Activated T-cell treated with anti-CD3 and anti-CD28 coated beads, Interleukin-2, amount 50 U/mL, for 24 hours (primary cell): ENCODE measurements around the gene METTL24.

Experiments used
- DNase-seq: peaks from one replicate; pipeline ENCODE4 v3.0.0-alpha.2; 2020
- H3K27ac Mint-ChIP-seq: 2 replicates; pipeline ENCODE4 v1.8.0; 2020; ENCODE audit warnings: mild to moderate bottlenecking, mixed read lengths
- H3K27me3 Mint-ChIP-seq: 2 replicates; pipeline ENCODE4 v1.8.0; 2020; ENCODE audit warnings: mixed read lengths
- H3K36me3 Mint-ChIP-seq: 2 replicates; pipeline ENCODE4 v1.8.0; 2020; ENCODE audit warnings: low read depth, mixed read lengths
- H3K4me1 Mint-ChIP-seq: 2 replicates; pipeline ENCODE4 v1.8.0; 2020; ENCODE audit warnings: low read depth, mixed read lengths
- H3K4me3 Mint-ChIP-seq: 2 replicates; pipeline ENCODE4 v1.8.0; 2020; ENCODE audit warnings: mild to moderate bottlenecking, moderate library complexity, mixed read lengths
- H3K9me3 Mint-ChIP-seq: 2 replicates; pipeline ENCODE4 v1.8.0; 2020; ENCODE audit warnings: mixed read lengths

Gene METTL24

DNA sequence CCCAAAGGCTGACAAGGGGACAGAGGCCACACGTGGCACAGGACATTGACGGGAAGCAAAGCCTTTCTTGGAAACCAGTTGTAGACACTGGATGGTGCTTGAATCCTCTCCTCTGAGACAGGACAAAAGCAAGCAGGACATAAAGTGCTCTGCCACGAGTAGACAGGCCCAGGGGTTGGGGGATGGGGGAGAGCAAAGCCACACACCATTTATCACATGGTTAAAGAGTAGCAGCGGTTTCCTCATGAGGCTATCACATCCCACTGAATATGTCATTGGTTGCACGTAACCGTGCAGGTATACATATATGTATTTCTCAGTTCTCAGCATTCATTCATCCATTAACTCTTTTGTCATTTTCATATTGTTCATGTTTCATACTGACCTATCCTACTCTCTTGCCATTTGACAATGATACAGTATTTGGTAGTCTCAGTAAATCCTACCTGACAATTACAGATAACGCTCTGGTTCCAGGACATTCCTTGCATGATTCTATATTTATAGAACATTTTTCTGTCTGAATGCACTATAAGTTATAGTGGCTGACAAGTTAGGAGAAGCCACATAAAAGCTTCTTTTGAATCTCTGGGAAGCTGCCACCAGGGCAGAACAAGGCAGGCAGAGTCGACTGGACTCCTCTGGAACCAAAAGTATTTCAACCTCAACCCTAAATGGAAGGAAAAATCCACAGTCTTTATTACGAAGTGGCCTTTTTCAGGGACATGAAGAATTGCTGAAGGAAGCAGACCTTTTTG is 23.5 kb downstream of the METTL24 start:
- Mint-ChIP-seq H3K27me3 (peaks cover 16% of the 10 kb centered on the region), H3K4me3 (no peak overlapping the region), H3K4me1 (peaks cover 5% of the 10 kb centered on the region), H3K36me3 (no peaks in the 10 kb centered on the region), H3K9me3 (no peaks in the 10 kb centered on the region), H3K27ac (no peak overlapping the region)
- DNase-seq, result no peak

DNA sequence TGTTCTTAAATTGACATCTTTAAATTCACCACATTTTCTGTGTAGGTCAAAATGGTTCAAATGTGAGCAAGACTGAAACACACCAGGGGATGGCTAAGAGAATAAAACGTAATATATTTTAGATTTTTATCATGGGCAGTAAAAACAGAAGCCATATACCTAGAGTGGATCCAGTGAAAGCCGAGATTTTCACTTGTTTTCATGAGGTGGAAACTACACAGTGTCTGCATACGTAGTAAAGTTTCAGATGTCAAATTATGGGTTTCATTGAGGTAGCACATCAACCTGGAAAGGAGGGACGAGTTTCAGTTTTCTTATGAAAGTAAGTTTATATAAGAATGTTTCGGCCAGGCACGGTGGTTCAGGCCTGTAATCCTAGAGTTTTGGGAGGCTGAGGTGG is 25.9 kb downstream of the METTL24 start:
- H3K36me3 Mint-ChIP-seq, result no peaks in the 10 kb centered on the region
- H3K9me3 Mint-ChIP-seq, result no peaks in the 10 kb centered on the region
- H3K27ac Mint-ChIP-seq, result no peak overlapping the region
- no peak for DNase-seq
- H3K27me3 Mint-ChIP-seq, result peaks cover 15% of the 10 kb centered on the region
- peaks cover 5% of the 10 kb centered on the region for H3K4me1 Mint-ChIP-seq
- H3K4me3 Mint-ChIP-seq, result no peak overlapping the region

DNA sequence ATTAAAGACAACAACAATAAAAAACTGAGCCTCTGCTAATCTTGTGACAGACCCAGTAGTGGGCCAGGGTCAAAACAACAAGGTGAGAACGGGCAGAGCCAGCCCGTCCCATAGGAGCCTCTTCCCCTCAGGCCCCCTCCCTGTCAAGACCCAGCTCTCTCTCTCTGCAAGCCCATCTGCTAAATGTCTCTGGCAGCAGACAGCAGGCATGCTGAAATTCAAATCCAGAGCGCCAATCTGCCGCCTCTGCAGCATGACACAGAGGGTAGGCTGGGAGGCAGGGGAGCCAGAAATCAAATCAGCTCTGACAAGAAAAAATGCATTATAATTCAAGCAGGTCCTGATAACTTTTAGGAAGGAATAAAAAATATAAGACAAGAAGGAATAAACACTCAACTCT is 26.3 kb downstream of the METTL24 start:
- Mint-ChIP-seq H3K36me3 (no peaks in the 10 kb centered on the region), H3K27ac (no peak overlapping the region), H3K27me3 (peaks cover 15% of the 10 kb centered on the region), H3K4me3 (no peak overlapping the region), H3K9me3 (no peaks in the 10 kb centered on the region), H3K4me1 (peaks cover 5% of the 10 kb centered on the region)
- no peak for DNase-seq

DNA sequence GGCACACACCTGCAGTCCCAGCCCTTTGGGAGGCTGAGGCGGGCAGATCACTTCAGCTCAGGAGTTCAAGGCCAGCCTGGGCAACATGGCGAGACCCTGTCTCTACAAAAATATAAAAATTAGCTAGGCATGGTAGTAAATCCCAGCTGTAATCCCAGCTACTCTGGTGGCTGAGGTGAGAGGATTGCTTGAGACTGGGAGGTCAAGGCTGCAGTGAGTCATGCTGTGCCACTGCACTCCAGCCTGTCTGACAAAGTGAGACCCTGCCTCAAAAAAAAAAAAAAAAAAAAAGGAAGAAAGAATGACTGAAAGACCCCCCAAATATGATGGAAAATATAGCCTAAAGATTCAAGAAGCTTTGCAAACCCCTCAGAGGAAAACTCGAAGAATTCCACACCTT is 26.8 kb downstream of the METTL24 start:
- Mint-ChIP-seq H3K4me3 (no peak overlapping the region), H3K4me1 (peaks cover 5% of the 10 kb centered on the region), H3K27me3 (peaks cover 15% of the 10 kb centered on the region), H3K36me3 (no peaks in the 10 kb centered on the region), H3K27ac (no peak overlapping the region), H3K9me3 (no peaks in the 10 kb centered on the region)
- DNase-seq, result no peak

DNA sequence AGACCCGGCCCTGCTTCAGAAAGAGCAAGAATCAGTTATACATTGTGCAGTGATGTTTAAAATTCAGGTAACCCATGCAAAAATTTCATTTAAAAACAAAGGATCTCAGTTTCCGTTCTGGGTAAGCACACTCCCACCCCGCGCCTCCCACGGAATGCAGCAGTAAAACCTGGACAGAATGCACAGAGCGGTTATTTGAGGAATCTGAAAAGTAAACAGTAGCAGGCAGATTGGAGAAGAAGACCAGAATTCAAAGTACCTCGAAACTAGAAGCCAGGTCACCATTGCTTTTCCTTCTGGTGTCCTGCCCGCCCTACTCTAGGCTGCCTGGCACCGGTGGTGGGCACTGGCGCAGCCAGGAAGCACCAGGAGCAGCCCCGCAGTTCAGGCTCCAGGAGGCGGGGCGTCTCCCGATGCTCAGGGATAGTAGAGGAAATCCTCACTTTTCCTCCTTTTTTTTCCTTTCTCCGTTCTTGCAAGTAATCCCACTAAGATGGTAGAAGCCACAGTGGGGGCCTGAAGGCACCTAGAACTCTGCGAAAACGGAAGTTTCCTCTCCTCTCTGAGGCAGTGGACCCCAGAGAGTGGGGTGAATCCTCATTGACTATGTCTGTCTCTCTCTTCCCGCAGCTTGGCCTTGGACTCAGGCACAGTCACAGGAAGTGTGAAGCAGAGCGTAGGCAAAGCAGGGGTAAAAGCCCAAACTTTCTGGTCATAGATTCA is 28.3 kb downstream of the METTL24 start:
- no peaks in the 10 kb centered on the region for H3K9me3 Mint-ChIP-seq
- no peak for DNase-seq
- peaks cover 8% of the 10 kb centered on the region for H3K27me3 Mint-ChIP-seq
- no peak overlapping the region for H3K4me3 Mint-ChIP-seq
- H3K36me3 Mint-ChIP-seq, result no peaks in the 10 kb centered on the region
- H3K4me1 Mint-ChIP-seq, result peaks cover 5% of the 10 kb centered on the region
- H3K27ac Mint-ChIP-seq, result no peak overlapping the region

DNA sequence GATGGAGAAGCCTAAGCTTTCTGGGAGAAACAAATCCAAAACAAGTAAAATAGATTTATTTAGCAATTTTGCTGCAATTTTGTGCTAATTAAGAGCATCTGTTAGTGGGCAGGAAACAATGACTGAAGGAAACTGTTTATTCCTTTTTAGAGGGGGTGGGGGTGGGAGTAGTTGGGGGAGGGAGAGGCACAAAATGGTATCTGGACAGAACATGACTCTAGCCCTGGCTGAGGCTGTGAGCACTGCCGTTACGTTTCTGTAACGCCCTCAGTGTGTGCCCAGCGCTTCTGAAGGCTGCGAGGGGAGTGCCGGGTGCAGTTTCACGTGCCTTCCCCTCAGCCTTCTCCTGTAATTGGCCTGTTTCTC is 28.8 kb downstream of the METTL24 start:
- H3K4me1 Mint-ChIP-seq, result peaks cover 5% of the 10 kb centered on the region
- H3K9me3 Mint-ChIP-seq, result no peaks in the 10 kb centered on the region
- no peak overlapping the region for H3K4me3 Mint-ChIP-seq
- no peaks in the 10 kb centered on the region for H3K36me3 Mint-ChIP-seq
- H3K27ac Mint-ChIP-seq, result no peak overlapping the region
- H3K27me3 Mint-ChIP-seq, result peaks cover 3% of the 10 kb centered on the region
- no peak for DNase-seq

DNA sequence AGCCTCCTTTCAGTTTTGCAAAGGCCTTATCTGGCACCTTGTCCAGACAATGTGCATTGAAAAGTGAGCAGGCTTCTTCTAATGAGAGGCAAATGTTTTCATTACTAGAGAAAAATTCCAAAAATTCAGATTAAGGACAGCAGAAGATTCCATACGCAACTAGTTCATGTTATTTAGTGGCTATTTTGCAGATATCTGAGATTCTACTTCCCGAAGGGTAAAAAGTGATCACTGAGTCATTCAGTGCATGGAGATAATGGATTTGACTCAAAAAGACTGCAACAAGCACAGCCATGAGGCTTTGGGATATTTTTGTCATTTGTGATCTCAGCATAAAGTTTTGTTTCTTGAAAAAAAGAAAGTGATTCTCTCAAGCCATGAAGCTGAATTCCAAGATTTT is 29.9 kb downstream of the METTL24 start:
- no peak for DNase-seq
- H3K4me1 Mint-ChIP-seq, result peaks cover 3% of the 10 kb centered on the region
- no peaks in the 10 kb centered on the region for H3K27me3 Mint-ChIP-seq
- H3K36me3 Mint-ChIP-seq, result no peaks in the 10 kb centered on the region
- H3K9me3 Mint-ChIP-seq, result no peaks in the 10 kb centered on the region
- H3K27ac Mint-ChIP-seq, result no peak overlapping the region
- H3K4me3 Mint-ChIP-seq, result no peak overlapping the region

DNA sequence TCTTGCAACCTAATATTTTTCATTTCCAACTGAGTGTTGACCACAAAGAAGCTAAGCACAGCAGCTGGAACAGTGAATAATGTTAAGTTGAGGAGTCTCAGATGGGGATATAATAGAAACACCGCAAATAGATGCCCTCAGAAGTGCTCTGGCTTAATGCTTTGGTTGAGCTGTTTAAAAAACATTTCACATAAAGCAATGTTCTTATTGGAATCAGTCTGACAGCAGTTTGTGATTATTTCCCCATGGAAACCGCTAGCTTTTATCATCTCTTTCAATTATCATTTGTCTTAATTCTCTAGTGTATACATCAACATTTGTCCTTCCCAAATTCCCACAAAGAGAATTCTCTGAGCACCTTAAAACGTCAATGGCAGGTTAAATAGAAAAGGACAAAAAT is 30.8 kb downstream of the METTL24 start:
- no peaks in the 10 kb centered on the region for H3K4me1 Mint-ChIP-seq

DNA sequence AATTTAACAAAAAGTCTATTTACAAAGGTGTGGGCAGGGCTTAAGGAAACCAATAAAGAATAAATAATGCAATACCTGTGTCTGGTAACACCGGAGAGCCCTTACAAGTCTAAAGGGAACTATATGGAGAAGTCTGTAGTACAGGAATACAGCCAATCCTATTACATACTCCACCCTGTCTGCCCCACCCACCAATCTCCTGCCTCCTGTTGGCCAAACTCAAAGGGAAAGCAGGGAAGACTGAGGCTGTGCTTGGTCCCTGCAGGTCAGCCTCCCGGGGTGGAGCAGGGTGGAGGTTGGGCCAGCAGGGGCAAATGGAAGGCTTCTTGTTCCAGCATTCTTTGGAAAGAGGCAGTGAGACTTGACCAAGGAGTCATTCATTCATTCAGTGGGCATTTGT is 31.5 kb downstream of the METTL24 start:
- Mint-ChIP-seq H3K4me3 (no peak overlapping the region), H3K9me3 (no peaks in the 10 kb centered on the region), H3K36me3 (no peaks in the 10 kb centered on the region), H3K27me3 (no peaks in the 10 kb centered on the region), H3K27ac (no peak overlapping the region), H3K4me1 (no peaks in the 10 kb centered on the region)
- no peak for DNase-seq

More for the DNA sequence above, 30.8 kb downstream of the METTL24 start:
- no peak overlapping the region for H3K4me3 Mint-ChIP-seq
- H3K27ac Mint-ChIP-seq, result no peak overlapping the region
- H3K27me3 Mint-ChIP-seq, result no peaks in the 10 kb centered on the region
- DNase-seq, result no peak
- H3K36me3 Mint-ChIP-seq, result no peaks in the 10 kb centered on the region
- H3K9me3 Mint-ChIP-seq, result no peaks in the 10 kb centered on the region

DNA sequence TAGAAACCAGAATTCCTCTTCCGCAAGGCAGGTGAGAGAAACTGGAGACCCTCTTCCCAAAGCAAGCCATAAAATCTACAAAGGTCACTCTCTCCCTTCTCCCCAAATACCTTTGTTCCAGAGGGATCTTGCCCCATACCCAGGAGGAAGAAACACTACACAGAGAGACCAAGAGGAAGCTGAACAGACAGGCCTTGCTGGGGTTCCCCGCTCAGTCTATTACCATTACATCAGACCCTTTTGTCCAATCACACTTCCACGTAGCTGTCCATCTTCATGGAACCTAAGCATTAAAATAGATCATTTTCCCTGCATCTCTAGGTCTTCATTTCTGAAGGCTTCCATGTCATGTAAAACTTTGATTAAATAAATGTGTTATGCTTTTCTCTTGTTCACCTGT is 32.1 kb downstream of the METTL24 start:
- H3K4me1 Mint-ChIP-seq, result no peaks in the 10 kb centered on the region
- H3K4me3 Mint-ChIP-seq, result no peak overlapping the region
- no peaks in the 10 kb centered on the region for H3K36me3 Mint-ChIP-seq
- DNase-seq, result no peak
- no peaks in the 10 kb centered on the region for H3K9me3 Mint-ChIP-seq
- H3K27ac Mint-ChIP-seq, result no peak overlapping the region
- no peaks in the 10 kb centered on the region for H3K27me3 Mint-ChIP-seq

DNA sequence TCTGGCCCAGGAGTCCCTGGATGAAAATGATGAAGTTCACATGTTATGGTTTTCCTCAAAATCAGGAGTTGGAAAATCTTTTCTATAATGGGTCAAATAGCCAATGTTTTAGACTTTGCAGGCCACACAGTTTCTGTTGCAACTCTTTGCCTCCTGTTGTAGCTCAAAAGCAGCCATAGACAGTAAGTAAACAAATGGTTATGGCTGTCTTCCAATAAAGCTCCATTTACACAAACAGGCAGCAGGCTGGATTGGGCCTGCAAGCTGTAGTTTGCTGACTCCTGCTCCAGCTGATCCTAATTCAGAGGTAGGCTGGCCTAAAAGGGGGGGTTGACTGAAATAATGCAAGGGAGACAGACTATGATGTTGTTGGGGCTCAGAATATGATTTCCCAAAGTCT is 33.0 kb downstream of the METTL24 start:
- H3K27ac Mint-ChIP-seq, result no peak overlapping the region
- no peak overlapping the region for H3K4me3 Mint-ChIP-seq
- H3K9me3 Mint-ChIP-seq, result no peaks in the 10 kb centered on the region
- no peaks in the 10 kb centered on the region for H3K4me1 Mint-ChIP-seq
- DNase-seq, result no peak
- no peaks in the 10 kb centered on the region for H3K36me3 Mint-ChIP-seq
- no peaks in the 10 kb centered on the region for H3K27me3 Mint-ChIP-seq

DNA sequence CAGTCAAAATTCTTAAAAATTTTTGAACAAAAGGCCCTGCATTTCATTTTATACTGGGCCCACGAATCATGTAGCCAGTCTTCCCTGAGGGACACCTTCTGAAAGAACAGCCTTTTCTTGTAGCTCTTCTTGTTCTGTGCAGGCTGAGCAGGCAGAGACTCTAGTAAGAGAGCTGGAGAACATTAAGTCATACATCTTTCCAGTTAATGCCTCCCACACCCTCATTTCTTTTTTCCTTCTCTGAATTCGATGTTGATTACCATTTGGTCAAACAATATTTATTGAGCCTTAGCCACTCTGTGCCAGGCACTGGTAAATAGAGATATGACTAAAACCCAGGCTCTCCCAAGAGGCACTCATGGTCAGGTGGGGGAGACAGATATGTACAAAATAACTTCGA is 33.6 kb downstream of the METTL24 start:
- Mint-ChIP-seq H3K9me3 (no peaks in the 10 kb centered on the region), H3K27ac (no peak overlapping the region), H3K36me3 (no peaks in the 10 kb centered on the region), H3K27me3 (no peaks in the 10 kb centered on the region), H3K4me1 (no peaks in the 10 kb centered on the region), H3K4me3 (no peak overlapping the region)
- no peak for DNase-seq

DNA sequence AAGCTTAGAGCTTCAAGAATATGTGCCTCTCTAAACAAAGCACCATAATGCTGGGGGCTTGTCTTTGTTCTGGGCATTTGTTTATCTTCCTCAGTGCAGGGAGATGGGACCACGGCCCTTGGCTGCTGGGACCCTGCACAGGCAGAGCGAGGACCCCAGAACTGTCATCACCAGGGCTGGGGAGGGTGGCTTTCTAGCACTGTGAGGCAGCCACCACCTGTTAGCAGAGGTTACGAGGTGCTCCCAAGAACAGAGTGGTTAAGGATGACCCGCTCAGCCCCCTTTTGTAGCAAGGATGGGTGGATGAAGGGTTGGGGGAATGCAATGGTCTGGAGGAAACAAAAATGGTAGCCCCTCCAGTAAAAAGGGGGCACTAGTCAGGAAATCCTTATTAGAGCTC is 34.9 kb downstream of the METTL24 start:
- H3K4me3 Mint-ChIP-seq, result no peak overlapping the region
- H3K4me1 Mint-ChIP-seq, result no peaks in the 10 kb centered on the region
- H3K27ac Mint-ChIP-seq, result no peak overlapping the region
- H3K27me3 Mint-ChIP-seq, result no peaks in the 10 kb centered on the region
- H3K9me3 Mint-ChIP-seq, result no peaks in the 10 kb centered on the region
- DNase-seq, result no peak
- H3K36me3 Mint-ChIP-seq, result no peaks in the 10 kb centered on the region

DNA sequence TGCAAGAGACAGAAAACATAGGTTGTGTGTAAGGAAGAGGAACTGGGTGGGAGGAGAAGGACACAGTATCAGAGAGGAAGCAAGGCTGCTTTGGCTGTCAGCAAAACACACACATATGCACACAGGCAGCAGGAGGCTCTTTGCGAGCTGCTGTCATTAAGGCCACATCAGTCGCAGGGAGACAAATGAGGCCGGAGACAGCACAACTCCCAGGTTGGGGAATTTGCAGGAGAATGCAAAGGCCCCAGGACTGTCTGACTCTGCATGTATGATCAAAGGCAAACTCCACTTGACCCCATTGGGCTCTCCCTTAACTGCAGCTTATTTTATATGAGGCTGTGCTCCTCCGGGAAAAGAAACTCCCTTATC is 35.3 kb downstream of the METTL24 start:
- Mint-ChIP-seq H3K36me3 (no peaks in the 10 kb centered on the region), H3K27me3 (no peaks in the 10 kb centered on the region), H3K4me3 (no peak overlapping the region), H3K4me1 (no peaks in the 10 kb centered on the region), H3K9me3 (no peaks in the 10 kb centered on the region), H3K27ac (no peak overlapping the region)
- no peak for DNase-seq

DNA sequence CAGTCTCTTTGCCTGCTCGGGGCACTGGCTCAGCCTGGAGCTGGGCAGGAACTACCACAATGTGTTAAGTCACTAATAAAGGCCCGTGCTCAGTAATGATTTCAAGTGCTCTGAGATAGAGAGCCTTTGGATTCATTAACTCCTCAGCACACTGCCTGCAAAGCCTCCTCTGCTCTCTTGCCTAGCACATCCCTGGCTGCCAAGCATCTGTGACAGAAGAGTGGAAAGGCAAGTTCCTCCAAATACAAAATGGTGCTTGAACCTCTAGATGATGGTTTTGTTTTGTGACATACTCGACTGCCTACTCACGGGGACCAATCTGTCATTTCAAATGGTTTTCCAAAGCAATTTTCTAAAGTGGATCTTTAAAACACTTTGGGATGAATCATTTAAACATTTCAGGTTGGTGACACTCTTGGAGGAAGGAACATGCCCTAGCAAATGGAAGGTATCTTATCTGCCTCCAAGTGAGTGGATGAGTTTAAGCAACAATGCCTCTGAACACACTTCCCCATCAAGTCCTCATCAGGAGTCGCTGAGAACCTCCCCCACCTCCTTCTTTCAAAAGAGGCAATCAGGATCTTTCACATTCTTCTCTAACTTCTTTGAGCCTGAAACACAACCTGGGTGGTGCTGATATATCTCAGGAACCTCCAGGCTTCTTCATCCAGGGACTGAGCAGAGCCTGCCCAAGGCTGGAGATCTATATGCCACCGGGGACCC is 35.8 kb downstream of the METTL24 start:
- Mint-ChIP-seq H3K36me3 (no peaks in the 10 kb centered on the region), H3K27ac (no peak overlapping the region), H3K4me1 (no peaks in the 10 kb centered on the region), H3K9me3 (no peaks in the 10 kb centered on the region), H3K27me3 (no peaks in the 10 kb centered on the region), H3K4me3 (no peak overlapping the region)
- DNase-seq, result no peak
